Thyroid gland (tissue), 4 donors: ENCODE data around the gene IFTAP.
"Not testable (repeated sequence)": the region's sequence is repeated elsewhere in the genome, so short reads cannot be mapped to it uniquely, and the experiment has no call there.

Experiments
- CTCF ChIP-seq, 6 experiments: fragments of 200-600 bp in 3 of 6; fragments of 450-650 bp in 3 of 6; sonication (generic) in 3 of 6; IDR thresholded peaks; one replicate each; pipeline ENCODE4 v1.5.1; 2016 to 2019; ENCODE audit warnings: antibody characterized with exemption in 6 of 6, mild to moderate bottlenecking in 2 of 6, inconsistent platforms in 1 of 6, moderate library complexity in 1 of 6
- POLR2A ChIP-seq, 2 donors: fragments of 450-650 bp; IDR thresholded peaks; one replicate each; pipeline ENCODE4 v1.6.1; 2017; ENCODE audit warnings: antibody characterized with exemption in 2 of 2, mild to moderate bottlenecking in 2 of 2, moderate library complexity in 1 of 2

- not testable (repeated sequence) for TF ChIP-seq CTCF, POLR2A (IDR thresholded peaks at IDR 0.05)
Measured at GRCh38 chr11:36557390-36557789, 36.9 kb upstream of the IFTAP start.
